ENCODE results near the gene R3HDM1.
"Not testable (repeated sequence)": the region's sequence is repeated elsewhere in the genome, so short reads cannot be mapped to it uniquely, and the experiment has no call there.

Gene R3HDM1

DNA sequence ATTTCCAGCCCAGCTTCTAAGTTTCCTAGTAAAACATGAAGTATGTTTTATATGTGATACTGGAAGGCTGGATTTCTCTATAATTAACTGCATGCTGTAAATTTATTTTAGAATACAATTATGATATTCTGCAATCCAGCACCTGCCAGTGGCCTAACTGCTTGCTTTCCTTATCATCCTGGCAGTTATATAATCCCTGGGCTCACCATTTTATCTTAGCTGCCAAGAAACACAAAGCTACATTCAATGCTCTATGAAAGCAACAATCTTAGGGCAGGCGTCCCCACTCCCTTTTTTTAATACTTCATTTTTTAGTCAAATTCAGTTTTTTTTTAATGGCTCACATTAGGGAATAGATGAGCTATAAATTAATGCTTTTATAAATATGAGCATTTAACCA lies 172.0 kb downstream of the R3HDM1 start:
- TF ChIP-seq, protein P1, sequence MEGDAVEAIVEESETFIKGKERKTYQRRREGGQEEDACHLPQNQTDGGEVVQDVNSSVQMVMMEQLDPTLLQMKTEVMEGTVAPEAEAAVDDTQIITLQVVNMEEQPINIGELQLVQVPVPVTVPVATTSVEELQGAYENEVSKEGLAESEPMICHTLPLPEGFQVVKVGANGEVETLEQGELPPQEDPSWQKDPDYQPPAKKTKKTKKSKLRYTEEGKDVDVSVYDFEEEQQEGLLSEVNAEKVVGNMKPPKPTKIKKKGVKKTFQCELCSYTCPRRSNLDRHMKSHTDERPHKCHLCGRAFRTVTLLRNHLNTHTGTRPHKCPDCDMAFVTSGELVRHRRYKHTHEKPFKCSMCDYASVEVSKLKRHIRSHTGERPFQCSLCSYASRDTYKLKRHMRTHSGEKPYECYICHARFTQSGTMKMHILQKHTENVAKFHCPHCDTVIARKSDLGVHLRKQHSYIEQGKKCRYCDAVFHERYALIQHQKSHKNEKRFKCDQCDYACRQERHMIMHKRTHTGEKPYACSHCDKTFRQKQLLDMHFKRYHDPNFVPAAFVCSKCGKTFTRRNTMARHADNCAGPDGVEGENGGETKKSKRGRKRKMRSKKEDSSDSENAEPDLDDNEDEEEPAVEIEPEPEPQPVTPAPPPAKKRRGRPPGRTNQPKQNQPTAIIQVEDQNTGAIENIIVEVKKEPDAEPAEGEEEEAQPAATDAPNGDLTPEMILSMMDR (IDR thresholded peaks at IDR 0.05; ENCODE audit: low read depth, low read length, missing control alignments) = no peak

GRCh38 chr2:135704075-135704474 lies 172.8 kb downstream of the R3HDM1 start:
- H3K4me3 ChIP-seq (ENCODE audit: low read depth, low read length); in situ Hi-C loops (cut with HindIII; ENCODE audit: low pct_ligation_motif_present, low sequenced_read_pairs); DNase-seq; H3K36me3 ChIP-seq (replicated peaks); H3K27ac ChIP-seq; H3K27me3 ChIP-seq (replicated peaks): not testable (repeated sequence)

More for the DNA sequence above, 172.0 kb downstream of the R3HDM1 start:
- no peak overlapping the region for H3K27ac ChIP-seq
- in situ Hi-C loops (cut with HindIII; ENCODE audit: low pct_ligation_motif_present, low sequenced_read_pairs) = no loop called here
- no peaks in the 10 kb centered on the region for H3K27me3 ChIP-seq (replicated peaks)
- no peaks in the 10 kb centered on the region for H3K36me3 ChIP-seq (replicated peaks)
- no peak overlapping the region for H3K4me3 ChIP-seq (ENCODE audit: low read depth, low read length)
- DNase-seq = no peak

DNA sequence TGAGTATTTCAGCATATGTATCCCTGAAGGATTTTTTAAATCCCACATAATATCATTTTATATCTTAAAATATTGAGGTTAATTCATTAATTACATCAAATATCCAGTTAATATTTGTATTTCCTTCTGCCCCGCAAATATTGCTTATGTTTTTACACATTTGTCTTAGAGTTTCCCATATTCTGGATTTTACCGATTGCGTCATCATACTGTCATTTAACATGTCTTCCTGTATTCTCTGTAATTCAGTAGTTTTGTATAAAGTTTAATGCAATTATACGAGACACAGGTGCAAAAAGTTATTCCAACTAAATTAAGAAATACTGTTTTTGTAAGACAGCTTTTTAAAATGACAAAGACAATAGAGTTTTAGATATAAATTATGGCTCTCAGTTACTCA lies 176.9 kb downstream of the R3HDM1 start:
- no peak for DNase-seq
- Histone ChIP-seq H3K36me3 (replicated peaks) (peaks cover 2% of the 10 kb centered on the region), H3K27ac (no peak overlapping the region), H3K4me3 (ENCODE audit: low read depth, low read length) (no peak overlapping the region), H3K27me3 (replicated peaks) (no peaks in the 10 kb centered on the region)
- in situ Hi-C loops (cut with HindIII; ENCODE audit: low pct_ligation_motif_present, low sequenced_read_pairs) = no loop called here
- TF ChIP-seq, protein P1 (IDR thresholded peaks at IDR 0.05; ENCODE audit: low read depth, low read length, missing control alignments) = no peak

DNA sequence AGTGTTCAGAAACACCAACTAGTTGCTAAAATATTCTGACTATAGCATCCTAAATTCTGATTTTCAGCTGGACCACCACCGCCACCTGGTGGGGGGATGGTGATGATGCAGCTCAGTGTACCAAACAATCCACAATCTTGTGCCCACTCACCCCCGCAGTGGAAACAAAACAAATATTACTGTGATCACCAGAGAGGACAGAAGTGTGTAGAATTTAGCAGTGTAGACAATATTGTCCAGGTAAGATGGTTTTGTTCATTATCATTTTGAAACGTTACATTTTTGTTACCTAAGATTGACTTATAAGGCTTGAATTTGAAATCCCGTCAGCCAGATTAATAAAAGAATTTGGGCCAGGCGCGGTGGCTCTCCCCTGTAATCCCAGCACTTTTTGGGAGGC lies 178.7 kb downstream of the R3HDM1 start:
- Histone ChIP-seq H3K27ac (no peak overlapping the region), H3K36me3 (replicated peaks) (peaks cover 2% of the 10 kb centered on the region), H3K27me3 (replicated peaks) (no peaks in the 10 kb centered on the region), H3K4me3 (ENCODE audit: low read depth, low read length) (no peak overlapping the region)
- TF ChIP-seq, protein P1 (IDR thresholded peaks at IDR 0.05; ENCODE audit: low read depth, low read length, missing control alignments) = peak; percentile 96
- DNase-seq = peak; percentile 53
- in situ Hi-C loops (cut with HindIII; ENCODE audit: low pct_ligation_motif_present, low sequenced_read_pairs) = no loop called here

DNA sequence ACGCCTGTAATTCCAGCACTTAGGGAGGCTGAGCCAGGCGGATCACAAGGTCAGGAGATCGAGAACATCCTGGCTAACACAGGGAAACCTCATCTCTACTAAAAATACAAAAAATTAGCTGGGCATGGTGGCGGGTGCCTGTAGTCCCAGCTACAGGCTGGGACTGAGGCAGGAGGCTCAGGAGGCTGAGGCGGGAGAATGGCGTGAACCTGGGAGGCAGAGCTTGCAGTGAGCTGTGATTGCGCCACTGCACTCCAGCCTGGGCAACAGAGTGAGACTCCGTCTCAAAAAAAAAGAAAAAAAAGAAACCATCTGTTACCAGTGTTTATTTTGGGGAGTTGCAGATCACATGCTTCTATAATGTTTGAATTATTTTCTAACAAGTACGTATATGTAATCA lies 183.8 kb downstream of the R3HDM1 start:
- H3K27ac ChIP-seq; H3K27me3 ChIP-seq (replicated peaks); in situ Hi-C loops (cut with HindIII; ENCODE audit: low pct_ligation_motif_present, low sequenced_read_pairs); H3K4me3 ChIP-seq (ENCODE audit: low read depth, low read length); DNase-seq; H3K36me3 ChIP-seq (replicated peaks): not testable (repeated sequence)

DNA sequence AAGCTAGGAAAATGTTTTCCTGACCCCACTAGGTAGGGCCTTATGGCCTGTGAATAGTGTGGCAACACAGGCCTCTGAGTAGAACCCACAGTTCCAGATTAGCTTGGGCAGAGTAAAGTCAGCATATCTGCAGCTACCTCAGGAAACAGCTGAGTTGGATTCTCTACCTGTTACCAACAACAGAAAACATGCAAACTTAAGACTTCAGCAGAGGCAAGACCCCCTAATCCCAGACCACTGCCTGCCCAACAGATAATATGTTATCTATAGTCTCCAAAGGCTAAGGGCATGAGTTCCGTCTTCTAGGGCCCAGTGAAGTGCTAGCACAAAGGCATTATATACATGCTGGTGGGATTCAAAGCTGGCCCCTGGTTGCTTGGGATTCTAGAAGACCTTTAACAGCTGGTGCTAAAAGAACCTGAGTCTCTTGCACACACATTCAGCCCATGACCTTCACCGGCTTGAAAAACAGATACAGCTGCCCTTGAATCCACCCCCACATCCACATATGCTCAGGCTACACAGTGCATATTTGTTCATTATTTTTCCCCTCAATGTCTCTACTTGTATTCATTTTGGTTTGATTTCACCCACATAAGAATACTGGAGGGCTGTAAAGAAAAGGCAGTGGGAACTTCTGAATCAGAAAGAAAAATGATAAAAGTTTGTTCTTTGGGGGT lies 196.9 kb downstream of the R3HDM1 start:
- DNase-seq = no peak
- no peaks in the 10 kb centered on the region for H3K27me3 ChIP-seq (replicated peaks)
- H3K27ac ChIP-seq = no peak overlapping the region
- peaks cover 5% of the 10 kb centered on the region for H3K36me3 ChIP-seq (replicated peaks)
- in situ Hi-C loops (cut with HindIII; ENCODE audit: low pct_ligation_motif_present, low sequenced_read_pairs) = no loop called here
- TF ChIP-seq, protein P1 (IDR thresholded peaks at IDR 0.05; ENCODE audit: low read depth, low read length, missing control alignments) = no peak
- H3K4me3 ChIP-seq (ENCODE audit: low read depth, low read length) = no peak overlapping the region

- Histone ChIP-seq H3K27ac (no peak overlapping the region), H3K27me3 (replicated peaks) (no peaks in the 10 kb centered on the region), H3K36me3 (replicated peaks) (no peaks in the 10 kb centered on the region), H3K4me3 (ENCODE audit: low read depth, low read length) (no peak overlapping the region)
- in situ Hi-C loops (cut with HindIII; ENCODE audit: low pct_ligation_motif_present, low sequenced_read_pairs) = no loop called here
- no peak for DNase-seq
- TF ChIP-seq, protein P1 (IDR thresholded peaks at IDR 0.05; ENCODE audit: low read depth, low read length, missing control alignments) = no peak
These were observed 201.3 kb downstream of the R3HDM1 start for GRCh38 chr2:135732561-135732960.

Data from brain microvascular endothelial cell (primary cell).